ENCODE results near the gene TBCK.

DNA sequence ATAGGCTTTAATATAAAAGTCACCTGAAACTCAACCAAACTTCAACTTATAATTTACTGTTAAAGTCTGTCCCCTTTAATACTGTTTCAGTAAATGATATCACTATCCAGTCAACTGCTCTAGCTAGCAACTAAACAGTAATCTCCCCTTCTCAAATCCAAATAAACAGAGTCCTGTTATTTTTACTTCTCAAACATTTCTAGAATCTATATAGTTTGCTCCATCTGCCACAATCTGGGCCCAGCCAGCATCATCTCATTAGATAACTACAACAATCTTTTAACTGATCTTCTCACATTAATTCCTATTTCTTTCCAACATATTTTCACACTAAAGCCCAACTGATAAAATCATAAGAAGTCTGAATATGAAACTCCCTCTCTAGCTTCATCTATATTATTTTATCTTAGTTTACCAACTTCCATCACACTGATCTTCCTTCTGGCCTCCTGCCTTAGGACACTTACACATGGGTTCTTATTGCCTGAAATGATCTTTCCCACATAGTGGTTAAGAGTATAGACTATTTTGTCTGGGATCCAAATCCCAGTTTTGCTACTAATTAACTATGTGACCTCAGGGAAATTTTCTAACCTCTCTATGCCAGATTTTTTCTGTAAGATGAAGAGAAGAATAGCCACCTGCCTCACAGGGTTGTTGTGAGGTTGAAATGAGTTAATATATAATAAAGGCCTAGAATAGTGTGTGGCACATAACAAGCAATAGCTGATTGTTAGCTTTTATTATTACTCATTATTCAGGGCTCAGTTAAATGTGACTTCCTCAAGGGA is 18.6 kb downstream of the TBCK start:
- no peak for TF ChIP-seq NFIC (IDR thresholded peaks at IDR 0.05)
- TF ChIP-seq TEAD4 (IDR thresholded peaks at IDR 0.05), result no peak
- no peak for TF ChIP-seq FOXM1 (IDR thresholded peaks at IDR 0.05; ENCODE audit: borderline replicate concordance, low read depth)

Measured in Ishikawa (cell line).